GM12865 (cell line): ENCODE results near the gene SEMA3C.

Source experiments
- DNase-seq: peaks from one replicate; pipeline ENCODE4 v3.0.0; 2010; ENCODE audit warnings: low read depth
- H3K4me3 ChIP-seq: 2 replicates; pipeline ENCODE4 v1.5.1; 2011; ENCODE audit warnings: mild to moderate bottlenecking, low read depth, low read length, control low read depth
- CTCF ChIP-seq: IDR thresholded peaks from 2 replicates; pipeline ENCODE4 v1.5.1; 2011; ENCODE audit warnings: low read length, control low read depth, low read depth, inconsistent platforms; ENCODE audit not compliant: insufficient read depth; ENCODE audit errors: missing control alignments

The SEMA3C gene

GRCh38 chr7:80752954-80753690 is 165.7 kb downstream of the SEMA3C start:
- no peak for TF ChIP-seq CTCF
- no peak overlapping the region for H3K4me3 ChIP-seq
- DNase-seq = no peak

DNA sequence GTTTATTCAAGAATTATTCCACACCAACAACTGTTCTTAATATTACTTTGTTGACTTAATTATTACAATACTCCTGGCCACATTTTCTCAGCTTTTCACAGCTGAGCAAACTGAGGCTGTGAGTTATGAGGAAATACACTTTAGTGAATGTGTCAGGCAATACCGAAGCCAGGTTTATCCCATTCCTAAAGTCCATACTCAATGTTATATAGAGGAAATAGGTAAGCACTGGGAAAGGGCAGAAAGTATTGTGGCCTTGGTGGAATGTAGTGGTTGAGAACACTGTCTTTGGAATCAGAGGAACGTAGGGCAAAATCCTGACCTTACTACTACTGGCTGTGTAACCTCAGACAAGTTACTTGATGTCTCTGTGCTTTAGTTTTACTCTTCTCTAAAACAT is 169.6 kb downstream of the SEMA3C start:
- H3K4me3 ChIP-seq = no peak overlapping the region
- no peak for DNase-seq
- TF ChIP-seq CTCF = no peak

- no peak for DNase-seq
- TF ChIP-seq CTCF = no peak
- H3K4me3 ChIP-seq = no peak overlapping the region
These were observed 170.3 kb downstream of the SEMA3C start for GRCh38 chr7:80748363-80749042.

GRCh38 chr7:80740778-80741545 is 177.9 kb downstream of the SEMA3C start:
- no peak overlapping the region for H3K4me3 ChIP-seq
- TF ChIP-seq CTCF = no peak
- no peak for DNase-seq

DNA sequence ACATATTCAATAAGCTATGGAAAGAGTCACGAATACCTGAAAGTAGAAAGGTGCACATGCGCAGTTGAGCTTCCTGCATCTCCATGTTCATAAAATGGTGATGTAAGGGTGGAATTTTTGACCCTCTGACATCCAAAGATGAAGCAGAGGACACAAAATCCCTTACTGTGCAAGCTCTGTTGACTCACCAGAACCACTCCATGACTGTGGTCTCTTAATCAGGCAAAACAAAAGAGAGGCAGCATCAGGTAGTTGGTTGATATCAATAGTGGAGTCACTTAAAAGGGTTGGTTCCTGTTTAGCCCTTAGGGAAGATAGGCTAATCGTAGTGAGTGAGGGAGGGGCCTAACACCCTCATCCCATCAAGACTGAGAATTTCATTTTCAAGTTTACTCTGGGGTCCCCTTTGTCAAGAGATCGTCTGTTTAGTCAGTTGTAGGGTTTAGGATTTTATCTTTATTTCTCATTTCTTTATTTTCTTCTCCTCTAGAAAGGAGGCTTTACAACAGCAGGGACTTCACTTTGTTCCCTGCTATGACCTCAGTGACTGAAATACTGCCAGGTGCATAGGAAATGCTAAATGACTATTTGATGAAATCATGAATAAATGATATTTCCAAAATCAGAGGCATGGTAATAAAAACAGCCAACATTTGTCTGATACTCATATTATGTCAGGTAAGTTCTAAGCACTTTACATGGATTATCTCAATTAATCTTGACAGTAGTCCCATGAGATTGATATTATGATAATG is 182.3 kb downstream of the SEMA3C start:
- H3K4me3 ChIP-seq = no peak overlapping the region
- no peak for TF ChIP-seq CTCF
- no peak for DNase-seq

DNA sequence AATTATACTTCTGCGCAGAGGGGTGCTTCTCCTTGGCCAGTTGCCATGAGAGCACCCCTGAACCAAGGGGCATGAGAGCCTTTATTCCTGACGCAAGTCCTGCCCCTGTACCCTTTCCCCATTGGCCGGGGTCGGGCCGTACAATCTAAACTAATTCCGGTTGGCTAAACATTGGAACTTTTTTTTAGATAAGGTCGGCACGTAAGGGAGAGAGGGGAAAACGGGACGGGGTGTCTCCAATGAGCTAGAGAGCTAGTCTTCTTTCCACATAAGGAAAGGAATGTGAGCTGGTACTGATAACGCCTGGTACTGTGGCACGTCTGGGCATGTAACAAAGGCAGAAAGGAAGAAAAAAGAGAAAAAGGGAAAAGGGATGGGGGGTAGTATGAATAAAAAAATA is 183.5 kb downstream of the SEMA3C start:
- DNase-seq = no peak
- no peak for TF ChIP-seq CTCF
- no peak overlapping the region for H3K4me3 ChIP-seq
